GM23248 (cell line): Measurements from ENCODE around the gene LSM14B. TPM values are rescaled to one million over a fixed set of nuclear protein-coding genes. Genes with fewer than 3 reads are reported as not detected.

ENCODE experiments used
- DNase-seq: peaks from one replicate; pipeline ENCODE4 v3.0.0-alpha.2; 2015
- H2AFZ ChIP-seq: fragments of 200-600 bp; sonication (generic); 2 replicates; pipeline ENCODE4 v1.6.1; 2016; ENCODE audit warnings: antibody characterized with exemption
- H3F3A ChIP-seq: fragments of 200-600 bp; sonication (generic); 2 replicates; pipeline ENCODE4 v1.6.1; 2016; ENCODE audit warnings: mild to moderate bottlenecking, antibody characterized with exemption, mixed run types; ENCODE audit not compliant: insufficient read depth
- H3K27ac ChIP-seq: fragments of 200-600 bp; sonication (generic); 2 replicates; pipeline ENCODE4 v1.5.1; 2016; ENCODE audit warnings: mild to moderate bottlenecking
- H3K27me3 ChIP-seq: fragments of 200-600 bp; sonication (generic); replicated peaks from 2 replicates; pipeline ENCODE4 v1.6.1; 2016; ENCODE audit warnings: mild to moderate bottlenecking; ENCODE audit not compliant: insufficient read depth
- H3K36me3 ChIP-seq: fragments of 200-600 bp; sonication (generic); 2 replicates; pipeline ENCODE4 v1.6.1; 2016; ENCODE audit warnings: low read depth, mild to moderate bottlenecking
- H3K4me1 ChIP-seq: fragments of 200-600 bp; sonication (generic); 2 replicates; pipeline ENCODE4 v1.6.1; 2016; ENCODE audit warnings: mild to moderate bottlenecking; ENCODE audit not compliant: insufficient read depth
- H3K4me2 ChIP-seq: fragments of 200-600 bp; sonication (generic); one replicate; pipeline ENCODE4 v1.6.1; 2016; ENCODE audit warnings: mild to moderate bottlenecking; ENCODE audit not compliant: unreplicated experiment
- H3K4me3 ChIP-seq: fragments of 200-600 bp; sonication (generic); 2 replicates; pipeline ENCODE4 v1.5.1; 2016; ENCODE audit warnings: mild to moderate bottlenecking
- H3K79me2 ChIP-seq: fragments of 200-600 bp; sonication (generic); 2 replicates; pipeline ENCODE4 v1.6.1; 2016; ENCODE audit warnings: mild to moderate bottlenecking; ENCODE audit not compliant: insufficient read depth
- H3K9ac ChIP-seq: fragments of 200-600 bp; sonication (generic); 2 replicates; pipeline ENCODE4 v1.6.1; 2016; ENCODE audit warnings: mild to moderate bottlenecking
- H3K9me2 ChIP-seq: fragments of 200-600 bp; sonication (generic); 2 replicates; pipeline ENCODE4 v1.6.1; 2016; ENCODE audit warnings: mixed run types, mild to moderate bottlenecking, moderate library complexity; ENCODE audit not compliant: insufficient read depth
- H3K9me3 ChIP-seq: fragments of 200-600 bp; sonication (generic); one replicate; pipeline ENCODE4 v1.6.1; 2017; ENCODE audit warnings: low read depth
- H4K20me1 ChIP-seq: fragments of 200-600 bp; sonication (generic); 2 replicates; pipeline ENCODE4 v1.6.0; 2016; ENCODE audit not compliant: insufficient read depth
- EZH2 ChIP-seq: fragments of 200-600 bp; sonication (generic); IDR thresholded peaks from 2 replicates; pipeline ENCODE4 v1.6.1; 2018; ENCODE audit warnings: antibody characterized with exemption, mild to moderate bottlenecking; ENCODE audit not compliant: insufficient read depth, poor library complexity, severe bottlenecking
- EZH2phosphoT487 ChIP-seq: fragments of 200-600 bp; sonication (generic); IDR thresholded peaks from 2 replicates; pipeline ENCODE4 v1.6.1; 2018; ENCODE audit warnings: antibody characterized with exemption, moderate library complexity, mild to moderate bottlenecking, low read depth; ENCODE audit not compliant: insufficient read depth
- WGBS, 2 experiments: methylation state at CpG; one replicate each; pipeline ENCODE4 v1.1.6; 2015 to 2017; ENCODE audit warnings: low lambda C conversion rate in 2 of 2, low coverage in 1 of 2; ENCODE audit errors: missing lambda C conversion rate in 2 of 2; 5-methylcytosine and 5-hydroxymethylcytosine counted together
- in situ Hi-C: fragments of 300-500 bp; cut with MboI; formaldehyde crosslinking; loops from 2 replicates; pipeline ENCODE4 v1.15.0; 2020
- polyA plus RNA-seq: library from polyadenylated mRNA; unstranded; fragments of >200 nt; fragmentation: Nextera tagmentation; extraction: Ambion mirVana; gene quantifications from 2 replicates; pipeline ENCODE4 v1.2.1, GENCODE V29; 2016
- total RNA-seq: library from RNA; depleted of rRNA; stranded (reverse); fragments of >200 nt; shearing (Covaris generic); gene quantifications from 2 replicates; pipeline ENCODE4 v1.2.3, GENCODE V29; 2014

LSM14B gene
- total and polyA plus RNA-seq, 2 experiments from 2014 or later, result 1.3 to 28.0 TPM

- 85 to 87% methylated on average over 9 of the region's 9 CpGs for WGBS, 2 experiments
- H3F3A ChIP-seq, result no peaks in the 10 kb centered on the region
- DNase-seq, result no peak
- H3K9me2 ChIP-seq, result no peaks in the 10 kb centered on the region
- no peak overlapping the region for H3K4me2 ChIP-seq
- no peak overlapping the region for H2AFZ ChIP-seq
- no peak overlapping the region for H3K4me3 ChIP-seq
- in situ Hi-C loops, result no loop called here
- H3K4me1 ChIP-seq, result no peaks in the 10 kb centered on the region
- no peaks in the 10 kb centered on the region for H3K9me3 ChIP-seq
- H3K36me3 ChIP-seq, result peaks cover 3% of the 10 kb centered on the region; the same call in 1 of the 2 replicates
- H3K79me2 ChIP-seq, result no peaks in the 10 kb centered on the region
- H4K20me1 ChIP-seq, result no peaks in the 10 kb centered on the region
- no peaks in the 10 kb centered on the region for H3K27me3 ChIP-seq
- TF ChIP-seq EZH2phosphoT487 (no peak), EZH2 (no peak)
- no peak overlapping the region for H3K27ac ChIP-seq
- no peak overlapping the region for H3K9ac ChIP-seq
Measured at GRCh38 chr20:62170536-62170935, 48.3 kb downstream of the LSM14B start.

GRCh38 chr20:62171245-62171644 lies 49.0 kb downstream of the LSM14B start:
- Histone ChIP-seq H3K9ac (no peak overlapping the region), H3K9me3 (no peaks in the 10 kb centered on the region), H4K20me1 (no peaks in the 10 kb centered on the region), H3K9me2 (no peaks in the 10 kb centered on the region), H3K4me2 (no peak overlapping the region), H3K79me2 (no peaks in the 10 kb centered on the region), H3K4me1 (no peaks in the 10 kb centered on the region), H3K27me3 (no peaks in the 10 kb centered on the region), H3K4me3 (no peak overlapping the region), H3K36me3 (peaks cover 3% of the 10 kb centered on the region; the same call in 1 of the 2 replicates), H2AFZ (no peak overlapping the region), H3K27ac (no peak overlapping the region), H3F3A (no peaks in the 10 kb centered on the region)
- no peak for TF ChIP-seq EZH2
- no peak for TF ChIP-seq EZH2phosphoT487
- DNase-seq, result no peak
- WGBS, 2 experiments, result 95 to 96% methylated on average over 8 of the region's 8 CpGs
- in situ Hi-C loops, result no loop called here

GRCh38 chr20:62172666-62173065 lies 50.4 kb downstream of the LSM14B start:
- Histone ChIP-seq H3K9ac (no peak overlapping the region), H3K4me1 (no peaks in the 10 kb centered on the region), H3F3A (no peaks in the 10 kb centered on the region), H2AFZ (no peak overlapping the region), H3K27ac (no peak overlapping the region), H3K36me3 (peaks cover 3% of the 10 kb centered on the region; the same call in 1 of the 2 replicates), H3K4me3 (no peak overlapping the region), H3K9me2 (no peaks in the 10 kb centered on the region), H3K79me2 (no peaks in the 10 kb centered on the region), H4K20me1 (no peaks in the 10 kb centered on the region), H3K27me3 (no peaks in the 10 kb centered on the region), H3K9me3 (no peaks in the 10 kb centered on the region), H3K4me2 (no peak overlapping the region)
- 95 to 100% methylated on average over 9 to 18 of the region's 18 CpGs for WGBS, 2 experiments
- in situ Hi-C loops, result no loop called here
- DNase-seq, result no peak
- TF ChIP-seq EZH2phosphoT487, result no peak
- TF ChIP-seq EZH2, result no peak

GRCh38 chr20:62174021-62174804 lies 51.9 kb downstream of the LSM14B start:
- peaks cover 3% of the 10 kb centered on the region; the same call in 1 of the 2 replicates for H3K36me3 ChIP-seq
- H3K4me3 ChIP-seq, result no peak overlapping the region
- no peak overlapping the region for H3K9ac ChIP-seq
- no peak for DNase-seq
- H4K20me1 ChIP-seq, result no peaks in the 10 kb centered on the region
- no peak overlapping the region for H3K4me2 ChIP-seq
- H3K79me2 ChIP-seq, result no peaks in the 10 kb centered on the region
- no peaks in the 10 kb centered on the region for H3K9me3 ChIP-seq
- no peaks in the 10 kb centered on the region for H3K4me1 ChIP-seq
- no peaks in the 10 kb centered on the region for H3F3A ChIP-seq
- in situ Hi-C loops, result no loop called here
- H3K9me2 ChIP-seq, result no peaks in the 10 kb centered on the region
- H3K27me3 ChIP-seq, result no peaks in the 10 kb centered on the region
- TF ChIP-seq EZH2, result no peak
- no peak for TF ChIP-seq EZH2phosphoT487
- no peak overlapping the region for H3K27ac ChIP-seq
- no peak overlapping the region for H2AFZ ChIP-seq
- WGBS, 2 experiments, result 94 to 96% methylated on average over 28 of the region's 28 CpGs
